Colonic mucosa (tissue), 4 donors: ENCODE measurements around the gene DPP6. TPM values are rescaled to one million over a fixed set of nuclear protein-coding genes. Genes with fewer than 3 reads are reported as not detected.

Experiments
- DNase-seq: peaks from one replicate; pipeline ENCODE4 v3.0.0-alpha.2; 2020
- H3K27ac ChIP-seq: fragments of 200-600 bp; one replicate; pipeline ENCODE4 v1.8.0; 2021
- H3K27me3 ChIP-seq: fragments of 200-600 bp; one replicate; pipeline ENCODE4 v1.8.0; 2021
- H3K36me3 ChIP-seq: fragments of 200-600 bp; one replicate; pipeline ENCODE4 v1.8.0; 2021
- H3K4me1 ChIP-seq: fragments of 200-600 bp; one replicate; pipeline ENCODE4 v1.8.0; 2021; ENCODE audit warnings: mild to moderate bottlenecking
- H3K4me3 ChIP-seq: fragments of 200-600 bp; one replicate; pipeline ENCODE4 v1.8.0; 2021
- H3K9ac ChIP-seq, 2 donors: one replicate each; pipeline ENCODE4 v1.7.0; 2013; ENCODE audit warnings: control low read depth in 2 of 2, low read depth in 2 of 2, low read length in 2 of 2
- H3K9me3 ChIP-seq: fragments of 200-600 bp; one replicate; pipeline ENCODE4 v1.8.0; 2021
- CTCF ChIP-seq: fragments of 200-600 bp; IDR thresholded peaks from one replicate; pipeline ENCODE4 v1.8.0; 2022; ENCODE audit warnings: antibody characterized with exemption, mild to moderate bottlenecking
- intact Hi-C: fragments of 100-400 bp; cut with DNase I; formaldehyde crosslinking; loops from one replicate; pipeline ENCODE4 v1.14.1; 2022
- total RNA-seq, 2 donors: library from RNA; stranded (reverse); fragmentation: NEBNext Ultra II Directional in 1 of 2; extraction: Animal tissue kit (Norgen Biotek cat#: 25700) in 1 of 2; gene quantifications; one replicate each; pipeline ENCODE4 v1.2.1, GENCODE V29; 2021
- donor health status: healthy.
- donor health status: DM: no; HTN: no; CAD: no.
- donor health status: DM: no; HTN: no; CAD: no.

DPP6 gene
- total RNA-seq, 2 donors from 2014 or later: 0.17 to 3.9 TPM

DNA sequence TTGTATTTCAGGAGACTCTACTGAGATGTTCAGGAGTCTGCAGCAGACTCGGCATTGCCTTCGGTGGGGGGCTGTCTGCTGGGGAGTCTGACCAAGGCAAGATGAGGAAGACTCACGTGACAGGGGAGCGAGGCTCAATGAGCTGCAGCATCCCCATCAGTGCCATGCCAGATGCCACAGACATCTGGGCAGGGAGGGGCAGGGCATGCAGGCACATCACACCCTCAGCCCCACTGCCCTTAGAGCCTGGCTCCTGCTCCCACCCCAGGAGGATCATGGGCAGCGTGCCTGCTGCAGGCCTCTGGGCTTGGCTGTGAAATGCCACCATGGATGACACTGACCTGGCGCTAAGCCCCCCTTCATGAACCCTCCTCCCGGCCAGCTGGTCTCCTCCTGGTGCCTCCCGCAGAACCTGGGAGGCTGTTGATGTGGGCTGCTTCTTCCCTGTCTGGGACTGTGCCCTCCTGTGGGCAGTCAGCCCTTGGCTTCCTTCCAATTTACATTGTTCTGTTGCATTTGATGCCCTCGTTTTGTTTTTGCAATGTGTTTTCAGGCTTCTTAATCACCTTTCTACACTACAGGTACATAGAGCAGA, 715.7 kb downstream of the DPP6 start:
- Histone ChIP-seq H3K36me3 (no peaks in the 10 kb centered on the region), H3K4me3 (no peak overlapping the region), H3K9ac (no peak overlapping the region), H3K27me3 (no peaks in the 10 kb centered on the region), H3K27ac (no peak overlapping the region), H3K4me1 (no peaks in the 10 kb centered on the region), H3K9me3 (no peaks in the 10 kb centered on the region)
- TF ChIP-seq CTCF: no peak
- DNase-seq: no peak
- intact Hi-C loops: no loop called here

DNA sequence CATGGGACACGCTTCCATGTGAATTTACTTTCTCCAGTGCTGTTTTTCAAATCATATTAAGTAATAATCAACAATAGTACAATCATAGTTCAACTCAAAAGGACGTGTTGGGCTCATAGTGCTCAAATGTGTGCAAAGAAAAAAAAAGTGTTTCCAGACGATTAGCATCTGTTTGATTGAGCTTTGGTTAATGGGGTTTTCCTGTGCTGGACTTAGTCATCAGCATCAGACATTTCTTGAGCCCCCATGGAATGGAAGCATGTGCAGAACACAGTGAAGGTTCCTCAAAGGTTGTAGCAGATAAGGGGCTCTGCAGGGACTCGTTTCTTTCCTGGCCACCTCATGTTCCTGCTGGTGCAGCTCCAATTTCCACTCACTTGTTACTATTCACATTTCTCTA, 716.8 kb downstream of the DPP6 start:
- no peak overlapping the region for H3K4me3 ChIP-seq
- no peaks in the 10 kb centered on the region for H3K9me3 ChIP-seq
- H3K36me3 ChIP-seq: no peaks in the 10 kb centered on the region
- DNase-seq: no peak
- intact Hi-C loops: no loop called here
- no peak for TF ChIP-seq CTCF
- no peaks in the 10 kb centered on the region for H3K4me1 ChIP-seq
- no peaks in the 10 kb centered on the region for H3K27me3 ChIP-seq
- H3K9ac ChIP-seq: no peak overlapping the region
- no peak overlapping the region for H3K27ac ChIP-seq

DNA sequence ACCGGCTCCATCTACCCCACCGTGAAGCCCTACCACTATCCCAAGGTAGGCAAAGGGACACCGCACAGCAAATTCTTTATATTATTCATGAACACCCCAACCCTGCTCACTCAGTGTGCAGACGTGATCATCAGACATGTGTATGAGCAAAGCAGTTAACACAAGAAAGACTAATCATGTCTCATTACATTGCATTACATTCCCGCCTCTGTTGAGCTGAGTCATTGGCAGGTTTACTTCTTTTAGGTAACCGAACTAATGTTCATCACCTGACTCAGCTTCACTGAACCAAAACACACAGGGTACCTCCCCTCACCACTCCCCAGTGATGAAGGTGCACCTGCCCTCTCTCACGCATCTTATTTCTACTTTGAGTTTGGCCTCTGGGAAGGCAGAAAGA, 717.3 kb downstream of the DPP6 start:
- intact Hi-C loops: no loop called here
- no peak overlapping the region for H3K9ac ChIP-seq
- H3K27me3 ChIP-seq: no peaks in the 10 kb centered on the region
- DNase-seq: no peak
- no peak overlapping the region for H3K27ac ChIP-seq
- TF ChIP-seq CTCF: no peak
- H3K4me3 ChIP-seq: no peak overlapping the region
- H3K9me3 ChIP-seq: no peaks in the 10 kb centered on the region
- no peaks in the 10 kb centered on the region for H3K4me1 ChIP-seq
- H3K36me3 ChIP-seq: no peaks in the 10 kb centered on the region

GRCh38 chr7:154770361-154770760, 718.2 kb downstream of the DPP6 start:
- H3K4me1 ChIP-seq: no peaks in the 10 kb centered on the region
- no peak overlapping the region for H3K4me3 ChIP-seq
- no peaks in the 10 kb centered on the region for H3K9me3 ChIP-seq
- no peaks in the 10 kb centered on the region for H3K27me3 ChIP-seq
- intact Hi-C loops: no loop called here
- H3K27ac ChIP-seq: no peak overlapping the region
- DNase-seq: no peak
- H3K9ac ChIP-seq: no peak overlapping the region
- no peak for TF ChIP-seq CTCF
- H3K36me3 ChIP-seq: no peaks in the 10 kb centered on the region

DNA sequence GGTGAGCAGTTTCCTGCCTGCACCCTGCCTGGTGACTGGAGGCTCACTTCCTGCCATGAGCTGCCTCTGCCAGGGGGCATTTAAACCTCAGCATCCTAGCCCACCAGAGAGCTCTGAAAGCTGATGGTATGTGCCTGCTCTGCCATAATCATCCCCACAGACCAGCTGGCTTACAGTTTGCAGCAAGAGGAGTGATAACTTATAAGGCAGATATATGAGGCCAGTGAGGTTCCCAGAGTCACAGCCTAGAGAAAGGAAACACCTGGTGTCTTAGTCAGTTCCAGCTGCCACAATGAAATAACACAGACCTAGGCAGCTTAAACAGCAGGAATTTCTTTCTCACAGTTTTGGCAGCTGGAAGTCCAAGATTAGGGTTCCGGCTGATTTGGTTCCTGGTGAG, 718.8 kb downstream of the DPP6 start:
- Histone ChIP-seq H3K27ac (no peak overlapping the region), H3K9me3 (no peaks in the 10 kb centered on the region)
- no peak for TF ChIP-seq CTCF

More for the DNA sequence above, 718.8 kb downstream of the DPP6 start:
- no peaks in the 10 kb centered on the region for H3K36me3 ChIP-seq
- no peaks in the 10 kb centered on the region for H3K4me1 ChIP-seq
- H3K9ac ChIP-seq: no peak overlapping the region
- intact Hi-C loops: no loop called here
- no peak for DNase-seq
- no peaks in the 10 kb centered on the region for H3K27me3 ChIP-seq
- no peak overlapping the region for H3K4me3 ChIP-seq
